ENCODE measurements around the gene CUBN. TPM values are rescaled to one million over a fixed set of nuclear protein-coding genes. Genes with fewer than 3 reads are reported as not detected.
"Not testable (repeated sequence)": the region's sequence is repeated elsewhere in the genome, so short reads cannot be mapped to it uniquely, and the experiment has no call there.

CUBN gene
- total RNA-seq, 2 donors from 2014 or later = 1.1 to 1.6 TPM

- H3K27ac Mint-ChIP-seq = no peak overlapping the region
- H3K27me3 Mint-ChIP-seq = peaks cover 0 to 2% of the 10 kb centered on the region in 2 donors
- H3K36me3 Mint-ChIP-seq = no peaks in the 10 kb centered on the region
These were observed 1.4 kb downstream of the CUBN start for GRCh38 chr10:17128261-17128660.

GRCh38 chr10:17126327-17126726, 3.3 kb downstream of the CUBN start:
- peaks cover 14 to 15% of the 10 kb centered on the region in 2 donors for H3K4me1 Mint-ChIP-seq (ENCODE audit: low read depth in 2 of 2)
- peak overlapping the region in 1 of 2 donors; percentile 5 for H3K27ac Mint-ChIP-seq
- no peak overlapping the region for H3K4me3 Mint-ChIP-seq
- ATAC-seq (peak in 1 of 2 donors; percentile 52), DNase-seq (ENCODE audit: low spot score) (no peak)
- no peaks in the 10 kb centered on the region for H3K36me3 Mint-ChIP-seq
- H3K9me3 Mint-ChIP-seq = no peaks in the 10 kb centered on the region
- H3K27me3 Mint-ChIP-seq = peaks cover 0 to 1% of the 10 kb centered on the region in 2 donors

More at GRCh38 chr10:17128261-17128660, 1.4 kb downstream of the CUBN start:
- DNase-seq (ENCODE audit: low spot score) (no peak), ATAC-seq (no peak)
- peaks cover 15 to 19% of the 10 kb centered on the region in 2 donors for H3K4me1 Mint-ChIP-seq (ENCODE audit: low read depth in 2 of 2)
- H3K9me3 Mint-ChIP-seq = no peaks in the 10 kb centered on the region
- no peak overlapping the region for H3K4me3 Mint-ChIP-seq

- Mint-ChIP-seq H3K4me3 (no peak overlapping the region), H3K4me1 (ENCODE audit: low read depth in 2 of 2) (peaks cover 14 to 15% of the 10 kb centered on the region in 2 donors), H3K9me3 (no peaks in the 10 kb centered on the region), H3K36me3 (no peaks in the 10 kb centered on the region), H3K27ac (no peak overlapping the region), H3K27me3 (no peaks in the 10 kb centered on the region)
- DNase-seq (ENCODE audit: low spot score) = no peak
- no peak for ATAC-seq
These were observed 4.3 kb downstream of the CUBN start for GRCh38 chr10:17125206-17125893.

GRCh38 chr10:17123961-17124360, 5.7 kb downstream of the CUBN start:
- H3K27ac Mint-ChIP-seq = no peak overlapping the region

GRCh38 chr10:17122726-17123661, 6.6 kb downstream of the CUBN start:
- Mint-ChIP-seq H3K9me3 (no peaks in the 10 kb centered on the region), H3K36me3 (no peaks in the 10 kb centered on the region), H3K4me1 (ENCODE audit: low read depth in 2 of 2) (peaks cover 14 to 15% of the 10 kb centered on the region in 2 donors), H3K27me3 (no peaks in the 10 kb centered on the region), H3K4me3 (no peak overlapping the region), H3K27ac (no peak overlapping the region)
- no peak for ATAC-seq
- no peak for DNase-seq (ENCODE audit: low spot score)

More at GRCh38 chr10:17123961-17124360, 5.7 kb downstream of the CUBN start:
- peaks cover 14 to 15% of the 10 kb centered on the region in 2 donors for H3K4me1 Mint-ChIP-seq (ENCODE audit: low read depth in 2 of 2)
- ATAC-seq (no peak), DNase-seq (ENCODE audit: low spot score) (no peak)
- no peaks in the 10 kb centered on the region for H3K9me3 Mint-ChIP-seq
- H3K27me3 Mint-ChIP-seq = no peaks in the 10 kb centered on the region
- no peaks in the 10 kb centered on the region for H3K36me3 Mint-ChIP-seq
- H3K4me3 Mint-ChIP-seq = no peak overlapping the region

GRCh38 chr10:17122052-17122451, 7.6 kb downstream of the CUBN start:
- no peaks in the 10 kb centered on the region for H3K36me3 Mint-ChIP-seq
- H3K9me3 Mint-ChIP-seq = no peaks in the 10 kb centered on the region
- no peak overlapping the region for H3K27ac Mint-ChIP-seq
- H3K27me3 Mint-ChIP-seq = no peaks in the 10 kb centered on the region
- DNase-seq (ENCODE audit: low spot score) = no peak
- no peak overlapping the region for H3K4me3 Mint-ChIP-seq
- ATAC-seq = no peak
- H3K4me1 Mint-ChIP-seq (ENCODE audit: low read depth in 2 of 2) = peaks cover 11 to 18% of the 10 kb centered on the region in 2 donors

- no peaks in the 10 kb centered on the region for H3K36me3 Mint-ChIP-seq
- DNase-seq (ENCODE audit: low spot score) (no peak), ATAC-seq (no peak)
- H3K4me3 Mint-ChIP-seq = no peak overlapping the region
- H3K27me3 Mint-ChIP-seq = no peaks in the 10 kb centered on the region
- H3K9me3 Mint-ChIP-seq = no peaks in the 10 kb centered on the region
- peaks cover 0 to 11% of the 10 kb centered on the region in 2 donors for H3K4me1 Mint-ChIP-seq (ENCODE audit: low read depth in 2 of 2)
- no peak overlapping the region for H3K27ac Mint-ChIP-seq
These were observed 8.9 kb downstream of the CUBN start for GRCh38 chr10:17120694-17121093.

- Mint-ChIP-seq H3K9me3 (no peaks in the 10 kb centered on the region), H3K36me3 (no peaks in the 10 kb centered on the region), H3K4me3 (no peak overlapping the region), H3K27ac (no peak overlapping the region), H3K4me1 (ENCODE audit: low read depth in 2 of 2) (peaks cover 0 to 10% of the 10 kb centered on the region in 2 donors), H3K27me3 (no peaks in the 10 kb centered on the region)
- ATAC-seq = no peak
- DNase-seq (ENCODE audit: low spot score) = no peak
These were observed 9.8 kb downstream of the CUBN start for GRCh38 chr10:17119845-17120244.

GRCh38 chr10:17116193-17116592, 13.4 kb downstream of the CUBN start:
- peaks cover 0 to 13% of the 10 kb centered on the region in 2 donors for H3K4me1 Mint-ChIP-seq (ENCODE audit: low read depth in 2 of 2)
- ATAC-seq (no peak), DNase-seq (ENCODE audit: low spot score) (no peak)
- no peaks in the 10 kb centered on the region for H3K36me3 Mint-ChIP-seq
- no peak overlapping the region for H3K4me3 Mint-ChIP-seq
- no peaks in the 10 kb centered on the region for H3K27me3 Mint-ChIP-seq
- no peak overlapping the region for H3K27ac Mint-ChIP-seq
- no peaks in the 10 kb centered on the region for H3K9me3 Mint-ChIP-seq

GRCh38 chr10:17115683-17116082, 13.9 kb downstream of the CUBN start:
- Mint-ChIP-seq H3K9me3 (no peaks in the 10 kb centered on the region), H3K4me3 (no peak overlapping the region), H3K36me3 (no peaks in the 10 kb centered on the region), H3K27ac (no peak overlapping the region), H3K4me1 (ENCODE audit: low read depth in 2 of 2) (peaks cover 0 to 13% of the 10 kb centered on the region in 2 donors), H3K27me3 (no peaks in the 10 kb centered on the region)
- no peak for ATAC-seq
- DNase-seq (ENCODE audit: low spot score) = no peak

- H3K36me3 Mint-ChIP-seq; DNase-seq (ENCODE audit: low spot score); H3K4me3 Mint-ChIP-seq; H3K27me3 Mint-ChIP-seq; H3K27ac Mint-ChIP-seq; H3K9me3 Mint-ChIP-seq: not testable (repeated sequence)
- peaks cover 0 to 13% of the 10 kb centered on the region in 2 donors for H3K4me1 Mint-ChIP-seq (ENCODE audit: low read depth in 2 of 2)
- ATAC-seq = peak in 1 of 2 donors; percentile 46
These were observed 14.7 kb downstream of the CUBN start for GRCh38 chr10:17114878-17115444.

- Mint-ChIP-seq H3K4me1 (ENCODE audit: low read depth in 2 of 2) (peaks cover 0 to 18% of the 10 kb centered on the region in 2 donors), H3K36me3 (no peaks in the 10 kb centered on the region), H3K27me3 (no peaks in the 10 kb centered on the region), H3K9me3 (no peaks in the 10 kb centered on the region), H3K4me3 (no peak overlapping the region), H3K27ac (no peak overlapping the region)
- DNase-seq (ENCODE audit: low spot score) = no peak
- ATAC-seq = no peak
These were observed 15.6 kb downstream of the CUBN start for GRCh38 chr10:17113889-17114540.

GRCh38 chr10:17113346-17113745, 16.3 kb downstream of the CUBN start:
- no peaks in the 10 kb centered on the region for H3K36me3 Mint-ChIP-seq
- no peak for DNase-seq (ENCODE audit: low spot score)
- no peak overlapping the region for H3K4me3 Mint-ChIP-seq
- H3K4me1 Mint-ChIP-seq (ENCODE audit: low read depth in 2 of 2) = peaks cover 0 to 18% of the 10 kb centered on the region in 2 donors
- H3K27ac Mint-ChIP-seq = no peak overlapping the region
- ATAC-seq = no peak
- no peaks in the 10 kb centered on the region for H3K9me3 Mint-ChIP-seq
- H3K27me3 Mint-ChIP-seq = no peaks in the 10 kb centered on the region

Measured in natural killer cell treated with Interleukin-12 subunit alpha and Interleukin-12 subunit beta and Interleukin-15 and Interleukin-18, amount 100 ng/mL, for 72 hours (primary cell).